CD14-positive monocyte (primary cell): Measurements from ENCODE around the gene PIP4K2A. TPM values are rescaled to one million over a fixed set of nuclear protein-coding genes. Genes with fewer than 3 reads are reported as not detected.
A peak's percentile ranks its signal among the peaks of the same experiment; 100 is the strongest.

Source experiments
- DNase-seq, 3 donors: peaks; one replicate each; pipeline ENCODE4 v3.0.0-alpha.2; 2011 to 2022
- H2AFZ ChIP-seq: 2 replicates; pipeline ENCODE4 v1.6.0; 2012; ENCODE audit warnings: mild to moderate bottlenecking, low read depth, low read length, inconsistent platforms; ENCODE audit not compliant: insufficient read depth, poor library complexity, severe bottlenecking
- H3K27ac ChIP-seq, 2 donors: 1 replicate in 1 of 2; 2 replicates in 1 of 2; pipeline ENCODE4 v1.5.1; 2012 to 2013; ENCODE audit warnings: low read length in 2 of 2, control low read depth in 1 of 2, inconsistent platforms in 1 of 2, low read depth in 1 of 2, mild to moderate bottlenecking in 1 of 2
- H3K27me3 ChIP-seq, 2 donors: one replicate each; pipeline versions ENCODE4 v1.6.0 to v1.6.1; 2011 to 2013; ENCODE audit warnings: low read length in 2 of 2; ENCODE audit not compliant: control insufficient read depth in 2 of 2, insufficient read depth in 2 of 2
- H3K36me3 ChIP-seq, 2 donors: replicated peaks in 1 of 2; 1 replicate in 1 of 2; 2 replicates in 1 of 2; pipeline versions ENCODE4 v1.5.1 to v1.6.1; 2012 to 2013; ENCODE audit warnings: low read length in 2 of 2, control low read depth in 1 of 2, inconsistent platforms in 1 of 2, mild to moderate bottlenecking in 1 of 2; ENCODE audit not compliant: insufficient read depth in 2 of 2, control insufficient read depth in 1 of 2
- H3K4me1 ChIP-seq, 2 donors: 1 replicate in 1 of 2; 2 replicates in 1 of 2; pipeline versions ENCODE4 v1.5.1 to v1.6.1; 2012 to 2013; ENCODE audit warnings: low read length in 2 of 2, control low read depth in 1 of 2, inconsistent platforms in 1 of 2, mild to moderate bottlenecking in 1 of 2, moderate library complexity in 1 of 2; ENCODE audit not compliant: insufficient read depth in 2 of 2, control insufficient read depth in 1 of 2
- H3K4me2 ChIP-seq: replicated peaks from 2 replicates; pipeline ENCODE3; 2012; ENCODE audit warnings: low read length, moderate library complexity, mild to moderate bottlenecking; ENCODE audit not compliant: poor library complexity, severe bottlenecking; ENCODE audit errors: extremely low read depth
- H3K4me3 ChIP-seq, 3 experiments: fragments of 200-600 bp in 1 of 3; sonication (generic) in 1 of 3; replicated peaks in 1 of 3; 1 replicate in 2 of 3; 2 replicates in 1 of 3; pipeline ENCODE4 v1.5.1; 2011 to 2013; ENCODE audit warnings: low read length in 3 of 3, mild to moderate bottlenecking in 3 of 3, control low read depth in 2 of 3, low read depth in 2 of 3, inconsistent platforms in 1 of 3, moderate library complexity in 1 of 3
- H3K79me2 ChIP-seq: 2 replicates; pipeline ENCODE4 v1.6.0; 2012; ENCODE audit warnings: mild to moderate bottlenecking, control low read depth, inconsistent platforms, low read length, moderate library complexity; ENCODE audit not compliant: insufficient read depth
- H3K9ac ChIP-seq: 2 replicates; pipeline ENCODE4 v1.6.0; 2017; ENCODE audit warnings: low read length, mild to moderate bottlenecking; ENCODE audit not compliant: insufficient read depth, poor library complexity, severe bottlenecking
- H3K9me3 ChIP-seq, 2 donors: replicated peaks in 1 of 2; 1 replicate in 1 of 2; 2 replicates in 1 of 2; pipeline versions ENCODE4 v1.5.1 to v1.6.1; 2012 to 2013; ENCODE audit warnings: low read length in 2 of 2, control low read depth in 1 of 2; ENCODE audit not compliant: control insufficient read depth in 1 of 2, insufficient read depth in 1 of 2
- H4K20me1 ChIP-seq: 2 replicates; pipeline ENCODE4 v1.6.0; 2012; ENCODE audit warnings: mild to moderate bottlenecking, low read length, control low read depth, moderate library complexity; ENCODE audit not compliant: insufficient read depth
- H3K27ac Mint-ChIP-seq, 7 donors: one replicate each; pipeline ENCODE4 v1.8.0; 2020; ENCODE audit warnings: mild to moderate bottlenecking in 7 of 7, mixed read lengths in 7 of 7, moderate library complexity in 6 of 7, inconsistent platforms in 2 of 7
- H3K27me3 Mint-ChIP-seq, 3 donors: one replicate each; pipeline ENCODE4 v1.8.0; 2021 to 2022; ENCODE audit warnings: low read depth in 3 of 3, mild to moderate bottlenecking in 3 of 3, mixed read lengths in 3 of 3, moderate library complexity in 3 of 3, inconsistent platforms in 1 of 3
- H3K36me3 Mint-ChIP-seq, 2 donors: one replicate each; pipeline ENCODE4 v1.8.0; 2020; ENCODE audit warnings: mixed read lengths in 2 of 2, inconsistent platforms in 1 of 2, mild to moderate bottlenecking in 1 of 2
- H3K4me1 Mint-ChIP-seq: one replicate; pipeline ENCODE4 v1.8.0; 2020; ENCODE audit warnings: mild to moderate bottlenecking, mixed read lengths
- H3K4me3 Mint-ChIP-seq, 2 donors: one replicate each; pipeline ENCODE4 v1.8.0; 2020; ENCODE audit warnings: mild to moderate bottlenecking in 2 of 2, mixed read lengths in 2 of 2, moderate library complexity in 1 of 2
- H3K9me3 Mint-ChIP-seq, 7 donors: one replicate each; pipeline ENCODE4 v1.8.0; 2020 to 2022; ENCODE audit warnings: mixed read lengths in 7 of 7, mild to moderate bottlenecking in 6 of 7, moderate library complexity in 6 of 7, inconsistent platforms in 2 of 7
- WGBS: methylation state at CpG from one replicate; pipeline ENCODE4 v1.1.5; 2013; ENCODE audit warnings: missing lambda C conversion rate; ENCODE audit not compliant: insufficient coverage; 5-methylcytosine and 5-hydroxymethylcytosine counted together
- intact Hi-C, 2 donors: fragments of 100-400 bp; cut with micrococcal nuclease; formaldehyde crosslinking; loops; one replicate each; pipeline versions ENCODE4 v1.15.0 to v1.15.1; 2023
- polyA plus RNA-seq, 3 donors: library from polyadenylated mRNA; depleted of rRNA in 1 of 3; unstranded in 2 of 3; stranded (reverse) in 1 of 3; fragments of 300-500 nt in 2 of 3; fragments of >200 nt in 1 of 3; fragmentation: Illumina TruSeq in 2 of 3; gene quantifications; 1 replicate in 2 of 3; 2 replicates in 1 of 3; pipeline ENCODE4 v1.2.3, GENCODE V29; 2012 to 2021
- TF ChIP-seq, protein P1 (sequence below): fragments of 200-600 bp; IDR thresholded peaks from one replicate; pipeline ENCODE4 v1.8.0; 2022; ENCODE audit warnings: antibody characterized with exemption, mild to moderate bottlenecking

The PIP4K2A gene
- polyA plus RNA-seq, 3 donors, result 9.7 to 33.7 (median 16.6) TPM

- H3K36me3 Mint-ChIP-seq, result peaks cover 7 to 8% of the 10 kb centered on the region in 2 donors
- no peak overlapping the region for H3K27ac ChIP-seq
- WGBS, result no CpG with 5 or more reads among the region's 10 CpGs
- peaks cover 12 to 25% of the 10 kb centered on the region in 2 donors for H3K4me1 ChIP-seq
- H3K4me3 ChIP-seq, result no peak overlapping the region
- no peaks in the 10 kb centered on the region for H3K9me3 Mint-ChIP-seq
- H3K36me3 ChIP-seq, result no peaks in the 10 kb centered on the region
- H3K79me2 ChIP-seq, result peaks cover 100% of the 10 kb centered on the region
- H3K9me3 ChIP-seq, result no peaks in the 10 kb centered on the region
- peaks cover 40% of the 10 kb centered on the region for H3K4me1 Mint-ChIP-seq
- TF ChIP-seq, protein P1, sequence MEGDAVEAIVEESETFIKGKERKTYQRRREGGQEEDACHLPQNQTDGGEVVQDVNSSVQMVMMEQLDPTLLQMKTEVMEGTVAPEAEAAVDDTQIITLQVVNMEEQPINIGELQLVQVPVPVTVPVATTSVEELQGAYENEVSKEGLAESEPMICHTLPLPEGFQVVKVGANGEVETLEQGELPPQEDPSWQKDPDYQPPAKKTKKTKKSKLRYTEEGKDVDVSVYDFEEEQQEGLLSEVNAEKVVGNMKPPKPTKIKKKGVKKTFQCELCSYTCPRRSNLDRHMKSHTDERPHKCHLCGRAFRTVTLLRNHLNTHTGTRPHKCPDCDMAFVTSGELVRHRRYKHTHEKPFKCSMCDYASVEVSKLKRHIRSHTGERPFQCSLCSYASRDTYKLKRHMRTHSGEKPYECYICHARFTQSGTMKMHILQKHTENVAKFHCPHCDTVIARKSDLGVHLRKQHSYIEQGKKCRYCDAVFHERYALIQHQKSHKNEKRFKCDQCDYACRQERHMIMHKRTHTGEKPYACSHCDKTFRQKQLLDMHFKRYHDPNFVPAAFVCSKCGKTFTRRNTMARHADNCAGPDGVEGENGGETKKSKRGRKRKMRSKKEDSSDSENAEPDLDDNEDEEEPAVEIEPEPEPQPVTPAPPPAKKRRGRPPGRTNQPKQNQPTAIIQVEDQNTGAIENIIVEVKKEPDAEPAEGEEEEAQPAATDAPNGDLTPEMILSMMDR, result no peak
- no peaks in the 10 kb centered on the region for H3K27me3 Mint-ChIP-seq
- no peak for DNase-seq
- H3K4me2 ChIP-seq, result no peak overlapping the region
- peaks cover 98% of the 10 kb centered on the region for H4K20me1 ChIP-seq
- no peak overlapping the region for H3K4me3 Mint-ChIP-seq
- no peak overlapping the region for H2AFZ ChIP-seq
- no peak overlapping the region for H3K27ac Mint-ChIP-seq
- H3K9ac ChIP-seq, result no peak overlapping the region
- no peaks in the 10 kb centered on the region for H3K27me3 ChIP-seq
- intact Hi-C loops, result no loop called here
Observed at GRCh38 chr10:22697800-22698199, 16.6 kb downstream of the PIP4K2A start.

DNA sequence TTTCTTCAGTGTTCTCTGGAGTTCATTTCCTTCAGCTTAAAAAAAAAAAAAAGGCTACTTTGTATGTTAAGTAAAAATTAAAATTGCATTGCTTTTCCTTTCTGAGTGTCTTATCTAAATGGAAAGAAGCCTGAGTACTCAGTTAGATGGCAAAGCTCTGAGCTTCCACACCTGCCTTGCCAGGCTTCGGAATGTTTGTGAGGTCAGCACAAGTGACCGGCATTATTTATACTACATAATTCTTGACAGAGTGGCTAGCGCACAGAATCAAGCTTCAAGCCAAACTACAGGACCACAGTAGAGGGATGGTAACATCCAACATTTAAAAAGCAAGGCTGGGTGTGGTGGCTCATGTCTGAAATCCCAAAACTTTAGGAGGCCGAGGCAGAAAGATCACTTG, 17.3 kb downstream of the PIP4K2A start:
- Mint-ChIP-seq H3K4me1 (peaks cover 39% of the 10 kb centered on the region), H3K4me3 (no peak overlapping the region), H3K9me3 (no peaks in the 10 kb centered on the region), H3K27me3 (no peaks in the 10 kb centered on the region), H3K27ac (peak overlapping the region in 1 of 7 donors; percentile 66), H3K36me3 (peaks cover 7 to 8% of the 10 kb centered on the region in 2 donors)
- Histone ChIP-seq H3K27me3 (no peaks in the 10 kb centered on the region), H3K4me2 (no peak overlapping the region), H3K4me3 (no peak overlapping the region), H2AFZ (no peak overlapping the region), H3K9ac (no peak overlapping the region), H3K27ac (no peak overlapping the region), H3K4me1 (peaks cover 12 to 30% of the 10 kb centered on the region in 2 donors), H4K20me1 (peaks cover 98% of the 10 kb centered on the region), H3K36me3 (no peaks in the 10 kb centered on the region), H3K9me3 (no peaks in the 10 kb centered on the region), H3K79me2 (peaks cover 100% of the 10 kb centered on the region)
- no peak for DNase-seq
- intact Hi-C loops, result no loop called here
- TF ChIP-seq, protein P1, result no peak
- WGBS, result no CpG with 5 or more reads among the region's 4 CpGs
